HepG2 (cell line): Measurements from ENCODE around the gene TXNDC2. TPM values are rescaled to one million over a fixed set of nuclear protein-coding genes. Genes with fewer than 3 reads are reported as not detected.

ENCODE experiments used
- ATAC-seq: fragments of 200-7000 bp; cut with Tn5 transposase; 3 replicates; pipeline ENCODE4 v1.9.1; 2020; ENCODE audit warnings: mild to moderate bottlenecking, moderate library complexity
- BruUV-seq: library from RNA; stranded (reverse); fragments of 400-500 nt; replicated peaks from 2 replicates; lab custom pipeline; 2021; lab: Mats Ljungman, UMichigan
- CTCF ChIA-PET: fragments of 300-600 bp; formaldehyde crosslinking; extraction: SDS; loops from one replicate; lab custom pipeline; 2021; ENCODE audit warnings: low total read pairs, inconsistent platforms, low intra/inter-chr PET ratio; lab: Yijun Ruan, JAX
- POLR2A ChIA-PET: fragments of 350-600 bp; sonication (Branson Sonifier 250); formaldehyde crosslinking; loops from one replicate; lab custom pipeline; 2020; ENCODE audit warnings: antibody characterized with exemption, inconsistent platforms; lab: Yijun Ruan, JAX
- DNase-seq: peaks from one replicate; pipeline ENCODE4 v3.0.0-alpha.2; 2015; ENCODE audit warnings: low spot score
- FAIRE-seq: peaks from 3 replicates; lab custom pipeline; 2011; peaks lifted over from hg19 to GRCh38; lab: Jason Lieb, UNC
- H2AFZ ChIP-seq: one replicate; pipeline ENCODE4 v1.6.1; 2011; ENCODE audit warnings: low read length, inconsistent platforms
- H3K27ac ChIP-seq: fragments of 300-600 bp; 3 replicates; pipeline ENCODE4 v1.8.0; 2011; ENCODE audit warnings: mixed run types, mild to moderate bottlenecking, mixed read lengths, low read length, inconsistent platforms; ENCODE audit not compliant: insufficient read depth; ENCODE audit errors: extremely low read length
- H3K27me3 ChIP-seq, 2 experiments: fragments of 200-600 bp in 1 of 2; 2 replicates in 1 of 2; 3 replicates in 1 of 2; pipeline versions ENCODE4 v1.6.0 to v1.8.0; 2011; ENCODE audit warnings: low read length in 2 of 2, mild to moderate bottlenecking in 2 of 2, moderate library complexity in 2 of 2, inconsistent platforms in 1 of 2; ENCODE audit not compliant: insufficient read depth in 2 of 2, control insufficient read depth in 1 of 2
- H3K36me3 ChIP-seq, 2 experiments: fragments of 200-600 bp in 1 of 2; replicated peaks in 1 of 2; 2 replicates in 1 of 2; 3 replicates in 1 of 2; pipeline versions ENCODE4 v1.5.1 to v1.8.0; 2011; ENCODE audit warnings: low read length in 2 of 2, inconsistent platforms in 1 of 2; ENCODE audit not compliant: insufficient read depth in 2 of 2, control insufficient read depth in 1 of 2
- H3K4me1 ChIP-seq: 2 replicates; pipeline ENCODE4 v1.5.1; 2012; ENCODE audit warnings: low read length, inconsistent platforms; ENCODE audit not compliant: insufficient read depth
- H3K4me2 ChIP-seq: 2 replicates; pipeline ENCODE4 v1.6.0; 2011; ENCODE audit warnings: low read depth, low read length, inconsistent platforms
- H3K4me3 ChIP-seq, 3 experiments: fragments of 200-600 bp in 1 of 3; sonication (generic), shearing (Covaris generic) in 1 of 3; replicated peaks in 1 of 3; 2 replicates each; pipeline ENCODE4 v1.5.1; 2011 to 2016; ENCODE audit warnings: low read length in 3 of 3, inconsistent platforms in 2 of 3, low read depth in 2 of 3, mild to moderate bottlenecking in 2 of 3, control low read depth in 1 of 3, mixed read lengths in 1 of 3; ENCODE audit not compliant: insufficient read depth in 1 of 3
- H3K79me2 ChIP-seq: one replicate; pipeline ENCODE4 v1.6.1; 2011; ENCODE audit warnings: low read length, inconsistent platforms; ENCODE audit not compliant: insufficient read depth
- H3K9ac ChIP-seq: 2 replicates; pipeline ENCODE4 v1.6.0; 2011; ENCODE audit warnings: mild to moderate bottlenecking, low read depth, low read length, inconsistent platforms; ENCODE audit not compliant: insufficient read depth
- H3K9me3 ChIP-seq: 2 replicates; pipeline ENCODE4 v1.5.1; 2012; ENCODE audit warnings: mild to moderate bottlenecking, low read length
- H4K20me1 ChIP-seq: 2 replicates; pipeline ENCODE4 v1.6.0; 2011; ENCODE audit warnings: inconsistent platforms, mild to moderate bottlenecking, low read length, moderate library complexity; ENCODE audit not compliant: insufficient read depth
- SRY ChIP-seq: sonication (generic); formaldehyde crosslinking; IDR thresholded peaks from 2 replicates; pipeline ENCODE4 v1.8.0; 2022; ENCODE audit warnings: mild to moderate bottlenecking, missing genetic modification reagents
- TBL1XR1 ChIP-seq: fragments of 150-350 bp; IDR thresholded peaks from 2 replicates; pipeline ENCODE4 v1.6.1; 2014; ENCODE audit warnings: borderline replicate concordance, low read length; ENCODE audit not compliant: partially characterized antibody
- ZBTB20 ChIP-seq: sonication (generic); formaldehyde crosslinking; IDR thresholded peaks from 2 replicates; pipeline ENCODE4 v1.8.1; 2023; ENCODE audit warnings: missing genetic modification reagents, low read depth, mild to moderate bottlenecking, borderline replicate concordance
- ZNF562 ChIP-seq: sonication (generic); formaldehyde crosslinking; IDR thresholded peaks from 2 replicates; pipeline ENCODE4 v1.8.0; 2022; ENCODE audit warnings: missing genetic modification reagents, borderline replicate concordance
- ZNF792 ChIP-seq: IDR thresholded peaks from 2 replicates; pipeline ENCODE4 v1.6.1; 2016
- ZSCAN21 ChIP-seq: sonication (generic); formaldehyde crosslinking; IDR thresholded peaks from 2 replicates; pipeline ENCODE4 v1.8.0; 2022; ENCODE audit warnings: mild to moderate bottlenecking, missing genetic modification reagents, moderate library complexity, borderline replicate concordance
- WGBS: methylation state at CpG from one replicate; pipeline ENCODE4 v1.1.6; 2017; ENCODE audit warnings: low lambda C conversion rate; 5-methylcytosine and 5-hydroxymethylcytosine counted together
- in situ Hi-C: cut with HindIII; loops from 2 replicates; pipeline ENCODE4 v1.10.0; 2017; ENCODE audit warnings: low pct_unique_long_range_greater_than_20kb; ENCODE audit not compliant: extremely low pct_ligation_motif_present
- intact Hi-C: fragments of 100-400 bp; cut with micrococcal nuclease; formaldehyde crosslinking; loops from one replicate; pipeline ENCODE4 v1.10.0; 2022; ENCODE audit not compliant: unreplicated experiment
- polyA plus RNA-seq, 8 experiments: library from polyadenylated mRNA; depleted of rRNA in 3 of 8; stranded (reverse) in 7 of 8; unstranded in 1 of 8; fragments of >200 nt; fragmentation: Illumina TruSeq in 4 of 8; extraction: Trizol in 4 of 8; gene quantifications; 2 replicates each; pipeline versions ENCODE4 v1.2.1 to v1.2.3, GENCODE V29; 2011 to 2016; ENCODE audit warnings: low read depth in 4 of 8, missing spikeins in 1 of 8, mixed read lengths in 1 of 8; ENCODE audit not compliant: insufficient read depth in 1 of 8
- small RNA-seq, 3 experiments: library from RNA; depleted of rRNA; stranded (forward); fragments of <200 nt; gene quantifications; one replicate each; pipeline ENCODE3, GENCODE V24; 2012; ENCODE audit warnings: low read depth in 2 of 3, low replicate concordance in 1 of 3; ENCODE audit not compliant: insufficient read length in 3 of 3, insufficient read depth in 2 of 3
- total RNA-seq, 5 experiments: library from RNA; depleted of rRNA; stranded (reverse); fragments of >200 nt; fragmentation: Illumina TruSeq; extraction: Trizol; gene quantifications; 2 replicates each; pipeline ENCODE4 v1.2.3, GENCODE V29; 2016; ENCODE audit warnings: low read depth in 1 of 5

Gene TXNDC2
- total and polyA plus RNA-seq, 2 of the 13 experiments (the other 11 are each of a cell fraction or from before 2014, with no cell fraction given) = not detected

- CTCF ChIA-PET = no interaction called here
- BruUV-seq = no TSS peak
- peaks cover 73% of the 10 kb centered on the region for H3K79me2 ChIP-seq
- no peak overlapping the region for H3K27ac ChIP-seq
- no peak overlapping the region for H3K9ac ChIP-seq
- TF ChIP-seq ZNF792 (CRISPR knock-in tag) = no peak
- no peak for TF ChIP-seq ZNF562 (CRISPR knock-in tag)
- no peak for TF ChIP-seq ZBTB20 (CRISPR knock-in tag)
- no peak for TF ChIP-seq TBL1XR1
- TF ChIP-seq ZSCAN21 (CRISPR knock-in tag) = no peak
- TF ChIP-seq SRY (CRISPR knock-in tag) = no peak
- TF ChIP-seq, all 625 proteins: peak for 0
- DNase-seq (no peak), FAIRE-seq (no peak), ATAC-seq (no peak)
- H3K36me3 ChIP-seq = peaks cover 3 to 48% of the 10 kb centered on the region in 2 experiments
- POLR2A ChIA-PET = no interaction called here
- 94% methylated on average over 3 of the region's 3 CpGs for WGBS
- H4K20me1 ChIP-seq = peaks cover 40% of the 10 kb centered on the region
- intact Hi-C loops (no loop called here), in situ Hi-C loops (no loop called here)
- H3K4me3 ChIP-seq = no peak overlapping the region
- no peaks in the 10 kb centered on the region for H3K9me3 ChIP-seq
- peaks cover 42% of the 10 kb centered on the region for H3K4me1 ChIP-seq
- no peak overlapping the region for H3K4me2 ChIP-seq
- H2AFZ ChIP-seq = no peak overlapping the region
- no peaks in the 10 kb centered on the region for H3K27me3 ChIP-seq
Observed at GRCh38 chr18:9934274-9934673, 48.5 kb downstream of the TXNDC2 start.

Small RNA genes lying within 50 kb of the gene (small RNA-seq; reads per million reads assigned to genes)
- gene RNA5SP449 = 0 reads per million in 3 experiments
- 0 to 0.98 (median 0) reads per million in 3 experiments for gene RNA5SP450

Other genes with a start within 250 kb of the TXNDC2 start
- 1.7 and 3.6 TPM in 2 replicates for gene RAB31, start 177.7 kb upstream of the TXNDC2 start, total RNA-seq (2016; rRNA removed; fragmentation: Illumina TruSeq; extraction: Trizol)
- gene RAB31, start 177.7 kb upstream of the TXNDC2 start, polyA plus RNA-seq (2011; rRNA removed) = 0.73 and 1.1 TPM in 2 replicates
- 294 and 375 TPM in 2 replicates for gene VAPA, start 28.0 kb downstream of the TXNDC2 start, total RNA-seq (2016; rRNA removed; fragmentation: Illumina TruSeq; extraction: Trizol)
- gene VAPA, start 28.0 kb downstream of the TXNDC2 start, polyA plus RNA-seq (2011; rRNA removed) = 135 and 167 TPM in 2 replicates